Measurements from ENCODE around the gene DPM3.
A peak's percentile ranks its signal among the peaks of the same experiment; 100 is the strongest.
"Not testable (repeated sequence)": the region's sequence is repeated elsewhere in the genome, so short reads cannot be mapped to it uniquely, and the experiment has no call there.

The DPM3 gene

DNA sequence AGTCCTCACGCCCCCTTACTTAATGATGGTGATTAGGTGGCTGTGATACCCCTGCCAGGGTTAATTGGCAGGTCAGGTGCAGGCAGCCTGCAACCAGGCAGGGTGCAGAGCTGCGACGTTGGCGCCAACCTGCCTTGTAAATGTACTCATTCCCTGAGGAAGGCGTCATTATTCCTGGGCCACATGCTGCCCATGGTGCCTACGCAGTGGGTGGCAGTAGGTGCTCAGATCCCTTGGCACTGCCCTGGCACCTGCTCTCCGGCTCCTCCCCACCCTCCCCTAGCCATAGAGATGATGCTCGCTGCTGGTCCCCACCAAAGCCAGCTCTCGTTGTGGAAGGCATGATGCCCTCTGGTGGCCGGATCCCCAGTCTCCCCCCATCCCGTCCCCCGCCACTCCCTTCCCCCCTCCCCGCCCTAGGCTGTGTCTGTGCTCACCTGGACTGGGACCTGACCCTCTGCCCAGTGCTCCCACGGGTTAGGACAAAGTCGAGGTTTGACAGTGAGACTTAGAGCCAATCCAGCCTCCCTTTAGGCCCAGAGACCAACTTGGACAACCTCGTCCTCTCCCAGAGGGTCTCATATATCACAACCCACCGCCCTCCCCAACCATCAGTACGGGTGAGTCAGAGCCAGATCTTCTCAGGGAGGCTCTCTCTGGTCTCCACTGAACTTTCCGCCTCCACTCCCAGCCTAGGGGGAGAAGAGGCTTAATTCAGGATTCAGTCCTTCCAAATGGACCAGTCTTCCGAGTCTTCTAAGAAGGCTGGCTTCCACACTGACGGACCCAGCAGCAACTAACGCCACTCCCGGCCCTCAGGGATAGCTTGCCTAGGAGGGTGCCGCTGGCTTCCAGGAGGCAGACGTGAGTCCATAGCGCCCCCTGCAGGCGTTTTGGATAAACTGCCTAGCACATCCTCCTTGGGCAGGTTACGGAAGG lies 27.1 kb upstream of the DPM3 start:
- POLR2A ChIA-PET: no interaction called here
- TF ChIP-seq CTCF (IDR thresholded peaks at IDR 0.05; ENCODE audit: control extremely low read depth, extremely low read depth, low read depth, missing control alignments): peak; percentile 92
- CTCF ChIA-PET: interaction anchor here (0.5 to 9.6 kb wide), 33 partner anchors 10 to 150 kb away, joined by 3 to 184 read pairs (median 4); partner anchors contain the start of genes DCST1, DCST2, DPM3 and SLC50A1
- peak; percentile 84 for DNase-seq (ENCODE audit: extremely low spot score)

DNA sequence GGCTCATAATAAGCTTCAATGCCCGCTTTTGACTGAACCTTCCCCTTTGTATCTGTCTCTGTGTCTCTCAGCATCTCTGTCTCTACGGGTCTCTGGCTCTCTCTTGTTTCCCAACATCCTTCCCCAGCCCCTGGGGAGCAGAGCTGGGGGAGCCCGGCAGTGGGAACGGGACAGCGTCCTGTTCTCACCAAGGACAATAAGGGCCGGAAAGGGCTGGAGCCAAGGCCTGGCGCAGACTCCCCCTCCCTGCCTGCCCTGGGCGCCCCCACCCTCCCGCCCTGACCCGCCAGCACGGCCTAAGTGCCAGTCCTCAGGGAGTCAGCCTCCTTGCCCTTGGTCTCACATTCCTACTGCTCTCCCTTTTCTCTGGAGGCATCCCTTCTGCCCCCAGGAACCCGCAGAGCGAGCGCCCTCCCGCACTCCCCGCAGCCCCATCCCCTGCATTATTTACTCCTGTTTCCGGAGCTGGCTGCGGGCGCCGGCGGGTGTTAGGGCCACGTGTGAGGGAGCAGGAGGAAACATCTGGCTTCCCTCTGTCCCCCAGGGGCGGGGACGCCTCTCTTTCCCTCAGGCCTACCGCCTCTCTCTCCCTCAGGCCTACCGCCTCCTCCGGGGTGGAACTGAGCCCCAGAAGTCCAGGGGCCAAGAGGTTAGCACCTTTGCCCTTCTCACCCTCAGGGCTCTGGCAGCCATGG lies 26.3 kb upstream of the DPM3 start:
- CTCF ChIA-PET: interaction anchor here (0.5 to 9.6 kb wide), 21 partner anchors 11 to 429 kb away, joined by 3 to 184 read pairs (median 7); partner anchors contain the start of gene SLC50A1
- no peak for TF ChIP-seq CTCF (IDR thresholded peaks at IDR 0.05; ENCODE audit: control extremely low read depth, extremely low read depth, low read depth, missing control alignments)
- no peak for DNase-seq (ENCODE audit: extremely low spot score)
- POLR2A ChIA-PET: no interaction called here

DNA sequence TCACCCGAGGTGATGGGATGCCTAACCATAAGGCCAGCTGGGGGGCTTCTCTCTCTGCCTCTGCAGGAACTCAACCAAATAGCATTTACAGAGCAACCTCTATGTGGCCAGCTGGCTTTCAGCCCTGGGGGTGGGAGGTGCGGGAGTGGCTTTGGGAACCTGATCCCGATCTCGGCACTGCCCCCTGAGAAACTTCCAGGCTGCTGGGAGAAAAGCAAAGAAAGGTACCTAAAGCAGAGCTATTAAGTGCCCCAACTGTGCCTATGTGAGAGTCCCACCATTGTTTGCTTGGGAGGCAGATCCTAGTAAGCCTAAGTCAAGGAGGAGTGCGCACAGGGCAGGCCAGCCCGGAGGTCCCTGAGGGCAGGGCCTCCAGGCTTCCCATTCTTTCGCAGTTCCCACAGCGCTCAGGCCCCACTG lies 25.7 kb upstream of the DPM3 start:
- TF ChIP-seq CTCF (IDR thresholded peaks at IDR 0.05; ENCODE audit: control extremely low read depth, extremely low read depth, low read depth, missing control alignments): no peak
- POLR2A ChIA-PET: interaction anchor here (0.6 kb wide), 1 partner anchor 19 kb away, joined by 3 read pairs; no protein-coding TSS in a partner anchor
- no peak for DNase-seq (ENCODE audit: extremely low spot score)
- CTCF ChIA-PET: interaction anchor here (1.0 to 9.6 kb wide), 9 partner anchors 18 to 430 kb away, joined by 3 to 184 read pairs (median 14); no protein-coding TSS in a partner anchor

DNA sequence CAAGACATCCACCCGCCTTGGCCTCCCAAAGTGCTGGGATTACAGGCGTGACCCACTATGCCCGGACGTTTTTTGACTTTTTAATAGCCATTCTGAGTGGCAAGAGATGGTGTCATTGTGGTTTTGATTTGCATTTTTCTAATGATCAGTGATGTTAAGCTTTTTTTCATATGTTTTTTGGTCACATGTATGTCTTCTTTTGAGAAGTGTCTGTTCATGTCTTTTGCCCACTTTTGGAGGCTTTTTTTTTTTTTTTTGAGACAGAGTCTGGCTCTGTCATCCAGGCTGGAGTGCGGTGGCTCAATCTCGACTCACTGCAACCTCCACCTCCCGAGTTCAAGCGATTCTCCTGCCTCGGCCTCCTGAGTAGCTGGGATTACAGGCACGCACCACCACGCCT lies 24.3 kb upstream of the DPM3 start:
- POLR2A ChIA-PET: interaction anchor here (0.6 kb wide), 1 partner anchor 73 kb away, joined by 4 read pairs; no protein-coding TSS in a partner anchor
- DNase-seq (ENCODE audit: extremely low spot score): not testable (repeated sequence)
- CTCF ChIA-PET: interaction anchor here (2.4 to 9.6 kb wide), 4 partner anchors 9 to 79 kb away, joined by 10 to 184 read pairs (median 25); partner anchors contain the start of genes KRTCAP2 and TRIM46

DNA sequence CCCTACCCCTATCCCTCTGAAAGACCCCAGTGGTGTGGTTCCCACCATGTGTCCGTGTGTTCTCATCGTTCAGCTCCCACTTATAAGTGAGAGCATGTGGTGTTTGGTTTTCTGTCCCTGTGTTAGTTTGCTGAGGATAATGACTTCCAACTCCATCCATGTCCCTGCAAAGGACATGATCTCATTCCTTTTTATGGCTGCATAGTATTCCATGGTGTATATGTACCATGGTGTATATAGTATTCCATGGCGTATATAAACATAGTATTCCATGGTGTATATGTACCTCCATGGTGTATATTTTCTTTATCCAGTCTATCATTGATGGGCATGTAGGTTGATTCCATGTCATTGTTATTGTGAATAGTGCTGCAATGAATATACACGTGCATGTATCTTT lies 23.5 kb upstream of the DPM3 start:
- CTCF ChIA-PET: interaction anchor here (2.4 to 9.6 kb wide), 3 partner anchors 10 to 78 kb away, joined by 10 to 184 read pairs (median 21); partner anchors contain the start of genes KRTCAP2 and TRIM46
- DNase-seq (ENCODE audit: extremely low spot score); POLR2A ChIA-PET: not testable (repeated sequence)

- CTCF ChIA-PET: interaction anchor here (2.4 to 9.6 kb wide), 3 partner anchors 11 to 77 kb away, joined by 10 to 184 read pairs (median 21); partner anchors contain the start of genes KRTCAP2 and TRIM46
- POLR2A ChIA-PET: interaction anchor here (0.7 kb wide), 1 partner anchor 71 kb away, joined by 7 read pairs; no protein-coding TSS in a partner anchor
- not testable (repeated sequence) for DNase-seq (ENCODE audit: extremely low spot score)
These were observed 22.3 kb upstream of the DPM3 start for GRCh38 chr1:155162631-155163030.

- POLR2A ChIA-PET: no interaction called here
- no peak for DNase-seq (ENCODE audit: extremely low spot score)
- TF ChIP-seq CTCF (IDR thresholded peaks at IDR 0.05; ENCODE audit: control extremely low read depth, extremely low read depth, low read depth, missing control alignments): no peak
- CTCF ChIA-PET: no interaction called here
These were observed 19.8 kb upstream of the DPM3 start for GRCh38 chr1:155160128-155160527.

Measured in GM10248 (cell line).